Cardiac septum (tissue), 1 donor: ENCODE results near the gene CEP72. TPM values are rescaled to one million over a fixed set of nuclear protein-coding genes. Genes with fewer than 3 reads are reported as not detected.
A peak's percentile ranks its signal among the peaks of the same experiment; 100 is the strongest.

ENCODE experiments used
- DNase-seq: peaks from one replicate; pipeline ENCODE4 v3.0.0-alpha.2; 2020; ENCODE audit warnings: low spot score
- intact Hi-C: fragments of 100-400 bp; cut with DNase I; formaldehyde crosslinking; loops from one replicate; pipeline ENCODE4 v1.14.0; 2022
- total RNA-seq: library from RNA; stranded (reverse); fragmentation: NEBNext Ultra II Directional; extraction: Animal tissue kit (Norgen Biotek cat#: 25700); gene quantifications from one replicate; pipeline ENCODE4 v1.2.1, GENCODE V29; 2021
- donor health status: DM: no; HTN: no; CAD: no.

The CEP72 gene
- total RNA-seq, 1 donor from 2014 or later: 0.86 TPM

DNA sequence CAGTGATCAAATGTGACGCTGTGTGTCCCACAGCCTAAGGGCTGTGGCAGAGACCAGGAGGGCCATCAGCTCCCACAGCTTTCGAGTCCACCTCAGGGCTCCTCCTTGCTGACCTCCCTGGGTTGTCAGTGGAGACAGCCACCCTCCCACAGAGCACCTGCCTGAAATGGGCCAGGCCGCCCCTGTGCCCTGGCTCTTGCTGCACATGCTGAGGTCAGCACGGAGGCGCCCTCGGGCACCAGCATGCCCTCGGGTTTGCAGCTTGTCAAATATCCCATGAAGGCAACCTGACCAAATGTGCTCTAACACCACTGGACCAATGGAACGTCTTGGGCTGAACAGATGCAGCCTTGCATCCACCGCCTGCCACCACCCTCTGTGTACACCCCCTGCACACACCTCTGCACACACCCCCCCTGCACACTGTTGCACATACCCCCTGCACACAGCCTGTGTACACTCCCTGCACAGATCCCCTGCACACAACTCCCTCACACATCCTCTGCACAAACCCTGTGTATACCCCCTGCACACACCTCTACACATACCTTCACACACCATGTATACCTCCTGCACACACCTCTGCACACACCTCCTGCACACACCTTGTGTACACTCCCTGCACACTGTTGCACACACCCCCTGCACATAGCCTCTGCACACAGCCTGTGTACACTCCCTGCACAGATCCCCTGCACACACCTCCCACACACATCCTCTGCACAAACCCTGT, 2.0 kb upstream of the CEP72 start:
- DNase-seq: no peak

GRCh38 chr5:610744-611730, 1.1 kb upstream of the CEP72 start:
- intact Hi-C loops: loop anchor here (5.0 kb wide), 1 partner anchor 139 kb away; no protein-coding TSS in a partner anchor
- DNase-seq: no peak

More for the DNA sequence above, 2.0 kb upstream of the CEP72 start:
- intact Hi-C loops: loop anchor here (5.0 kb wide), 1 partner anchor 138 kb away; no protein-coding TSS in a partner anchor

DNA sequence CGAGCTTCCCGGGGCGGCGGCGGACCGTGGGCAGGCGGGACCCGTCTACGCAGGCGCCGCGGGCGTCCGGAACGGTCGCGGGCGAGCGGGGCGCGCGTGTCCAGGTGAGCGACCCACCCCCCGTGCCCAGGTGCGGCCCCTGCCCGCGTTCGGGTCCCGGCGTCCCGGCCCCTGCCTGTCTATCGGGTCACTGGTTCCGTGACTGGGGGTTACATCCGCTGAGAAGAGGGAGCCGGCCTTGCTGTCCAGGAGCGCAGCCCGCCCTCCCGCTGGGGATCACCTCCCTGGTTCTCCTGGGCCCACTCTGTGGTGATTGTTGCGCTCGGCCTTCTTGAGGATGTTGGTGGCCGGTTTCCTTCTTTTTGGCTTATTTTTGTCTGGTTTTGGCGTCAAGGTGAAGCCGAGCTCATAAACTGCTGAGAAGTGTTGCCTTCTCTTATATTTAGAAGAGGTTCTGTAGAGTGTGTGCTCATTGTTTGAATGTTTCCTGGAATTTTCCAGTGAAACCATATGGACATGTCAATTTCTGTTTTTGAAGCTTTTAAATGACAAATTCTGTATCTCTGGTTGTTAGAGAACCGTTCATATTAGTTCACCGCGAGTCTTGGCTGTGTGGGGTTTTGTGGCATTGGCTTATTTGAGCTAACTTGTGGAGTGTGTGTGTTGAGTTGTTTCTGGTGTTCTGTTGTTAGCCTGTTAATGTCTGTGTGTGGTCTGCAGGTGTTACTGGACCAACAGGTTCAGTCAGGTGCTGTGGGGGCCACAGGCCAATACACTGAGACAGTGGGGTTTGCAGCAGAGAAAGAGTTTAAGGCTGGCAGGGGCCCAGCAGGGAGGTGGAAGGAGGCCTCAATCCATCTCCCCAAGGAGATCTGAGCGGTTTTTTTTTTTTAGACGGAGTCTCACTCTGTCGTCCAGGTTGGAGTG, 621 bp downstream of the CEP72 start:
- intact Hi-C loops: loop anchor here (5.0 kb wide), 1 partner anchor 140 kb away; no protein-coding TSS in a partner anchor
- no peak for DNase-seq

- intact Hi-C loops: no loop called here
- DNase-seq: peak; percentile 68
Measured at GRCh38 chr5:616484-617039, 4.4 kb downstream of the CEP72 start.

DNA sequence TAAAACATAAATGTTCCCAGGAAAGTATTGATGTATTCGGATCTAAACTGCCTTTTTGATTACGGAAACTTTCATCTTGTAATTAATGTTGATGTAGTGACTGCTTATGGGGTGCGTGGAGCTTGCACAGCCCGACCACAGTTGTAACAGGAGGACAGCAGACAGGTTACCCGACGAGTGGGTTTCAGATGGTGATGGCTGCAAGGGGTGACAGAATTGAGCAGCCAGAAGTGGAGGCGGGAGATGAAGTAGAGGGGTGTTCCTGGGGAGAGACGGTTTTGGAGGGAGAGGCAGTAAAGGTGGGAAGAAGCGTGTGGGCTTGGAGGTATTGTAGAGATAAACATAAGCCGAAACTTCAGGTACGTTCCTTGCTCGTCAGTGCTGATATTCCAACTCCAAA, 5.8 kb downstream of the CEP72 start:
- intact Hi-C loops: no loop called here
- peak; percentile 27 for DNase-seq

DNA sequence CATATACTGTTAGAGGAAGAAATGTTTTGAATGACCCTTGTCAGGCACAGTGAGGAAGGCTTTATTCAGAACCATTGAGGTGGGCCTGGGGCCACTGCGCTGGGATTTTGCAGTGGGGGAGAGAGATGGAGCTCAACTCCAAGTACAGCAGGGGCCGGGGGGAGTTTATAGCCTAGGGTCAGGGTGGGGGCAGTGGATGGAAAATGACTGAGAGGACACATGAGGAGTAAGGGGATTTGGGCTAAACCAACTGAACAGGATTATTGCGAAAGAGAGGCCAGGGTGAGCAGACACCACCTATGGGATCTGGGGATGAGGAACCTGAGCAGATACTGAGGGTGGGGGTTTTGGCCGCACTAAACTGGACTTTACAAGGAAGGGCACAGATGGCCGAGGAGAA, 6.3 kb downstream of the CEP72 start:
- intact Hi-C loops: no loop called here
- DNase-seq: peak; percentile 49

GRCh38 chr5:619444-619843, 7.3 kb downstream of the CEP72 start:
- intact Hi-C loops: no loop called here

GRCh38 chr5:620152-620551, 8.0 kb downstream of the CEP72 start:
- intact Hi-C loops: no loop called here
- peak; percentile 38 for DNase-seq

More at GRCh38 chr5:619444-619843, 7.3 kb downstream of the CEP72 start:
- DNase-seq: peak; percentile 44

GRCh38 chr5:620586-621180, 8.5 kb downstream of the CEP72 start:
- peak; percentile 74 for DNase-seq
- intact Hi-C loops: no loop called here

DNA sequence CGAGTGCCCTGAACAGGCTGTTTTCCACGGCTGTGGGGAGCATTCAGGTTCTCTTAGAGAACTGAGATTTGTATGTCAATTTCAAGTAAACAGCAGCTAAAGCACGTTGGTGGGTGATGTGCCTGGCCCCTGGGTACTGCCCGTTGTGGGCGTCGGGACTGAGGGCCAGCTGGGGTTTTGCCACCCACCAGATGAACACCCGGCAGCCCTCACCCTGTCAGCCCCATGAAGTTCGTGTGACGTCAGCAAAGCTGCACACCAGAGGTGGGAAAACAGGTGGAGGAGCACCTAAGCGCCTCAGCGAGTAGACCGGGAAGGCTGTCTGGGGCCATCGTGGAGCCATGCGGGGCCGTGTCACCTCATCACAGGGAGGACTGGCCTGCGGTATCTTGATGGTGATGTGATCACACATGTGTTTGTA, 9.2 kb downstream of the CEP72 start:
- intact Hi-C loops: no loop called here
- DNase-seq: peak; percentile 61

- intact Hi-C loops: no loop called here
- peak; percentile 74 for DNase-seq
Measured at GRCh38 chr5:622359-622758, 10.2 kb downstream of the CEP72 start.

DNA sequence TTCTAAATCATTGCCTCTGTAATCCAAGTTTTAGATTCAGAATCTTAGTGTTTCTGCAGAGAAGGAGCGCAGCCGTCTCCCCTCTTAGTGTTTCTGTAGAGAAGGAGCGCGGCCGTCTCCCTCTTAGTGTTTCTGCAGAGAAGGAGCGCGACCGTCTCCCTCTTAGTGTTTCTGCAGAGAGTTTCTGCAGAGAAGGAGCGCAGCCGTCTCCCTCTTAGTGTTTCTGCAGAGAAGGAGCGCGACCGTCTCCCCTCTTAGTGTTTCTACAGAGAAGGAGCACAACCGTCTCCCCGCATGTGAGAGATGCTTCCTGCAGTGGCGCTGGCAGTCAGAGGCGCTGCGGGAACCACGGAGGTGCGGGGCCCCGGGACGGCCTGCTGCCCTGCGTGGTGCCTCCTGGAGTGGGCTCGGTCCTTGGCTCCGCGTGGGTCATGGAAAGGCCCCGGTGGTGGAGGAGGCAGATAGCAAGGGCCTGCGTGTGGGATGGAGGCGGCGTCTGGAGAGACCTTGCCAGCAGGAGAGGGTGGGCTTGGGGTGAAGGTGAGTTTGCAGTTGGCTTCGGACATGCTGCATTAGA, 10.9 kb downstream of the CEP72 start:
- no peak for DNase-seq
- intact Hi-C loops: no loop called here

DNA sequence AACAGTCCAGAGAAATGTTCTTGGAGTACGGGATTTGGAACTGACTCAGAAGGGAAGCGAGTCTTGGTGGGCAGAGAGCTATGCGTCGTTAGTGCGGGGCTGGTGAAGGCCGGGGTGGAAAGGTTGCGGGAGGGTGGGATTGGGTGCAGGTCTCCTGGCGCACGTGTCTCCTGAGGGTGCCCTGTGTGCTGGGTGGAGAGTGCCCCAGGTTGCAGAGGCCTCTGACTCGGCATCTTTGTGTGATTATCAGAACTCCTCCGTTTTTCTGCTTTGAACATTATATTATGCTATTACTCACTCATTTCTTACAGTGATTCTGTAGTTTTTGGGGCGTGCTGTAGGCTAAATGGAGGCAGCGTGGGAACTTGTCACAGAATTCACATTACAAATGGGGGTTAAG, 11.4 kb downstream of the CEP72 start:
- intact Hi-C loops: no loop called here
- DNase-seq: no peak

- DNase-seq: no peak
- intact Hi-C loops: no loop called here
Measured at GRCh38 chr5:624118-624950, 12.2 kb downstream of the CEP72 start.

- intact Hi-C loops: no loop called here
- DNase-seq: no peak
Measured at GRCh38 chr5:624951-625230, 12.8 kb downstream of the CEP72 start.

GRCh38 chr5:625516-625915, 13.4 kb downstream of the CEP72 start:
- intact Hi-C loops: no loop called here
- DNase-seq: peak; percentile 73

GRCh38 chr5:626850-627249, 14.7 kb downstream of the CEP72 start:
- intact Hi-C loops: no loop called here
- DNase-seq: no peak

- peak; percentile 35 for DNase-seq
- intact Hi-C loops: no loop called here
Measured at GRCh38 chr5:627840-628239, 15.7 kb downstream of the CEP72 start.
